Ectodermal cell (in vitro differentiated cells): ENCODE results near the gene TMEM135.

Experiments used
- H3K27ac ChIP-seq: 2 replicates; pipeline ENCODE4 v1.7.0; 2013; ENCODE audit warnings: mild to moderate bottlenecking, low read depth, low read length; ENCODE audit not compliant: insufficient read depth, poor library complexity, severe bottlenecking
- H3K27me3 ChIP-seq: 2 replicates; pipeline ENCODE4 v1.7.0; 2013; ENCODE audit warnings: mild to moderate bottlenecking, low read length; ENCODE audit not compliant: insufficient read depth, control insufficient read depth, poor library complexity, severe bottlenecking
- H3K36me3 ChIP-seq: one replicate; pipeline ENCODE4 v1.7.0; 2013; ENCODE audit warnings: low read length; ENCODE audit not compliant: control insufficient read depth, insufficient read depth
- H3K4me1 ChIP-seq: one replicate; pipeline ENCODE4 v1.7.0; 2013; ENCODE audit warnings: low read length; ENCODE audit not compliant: control insufficient read depth, insufficient read depth
- H3K4me3 ChIP-seq: 2 replicates; pipeline ENCODE4 v1.7.0; 2013; ENCODE audit warnings: low read depth, low read length, control low read depth; ENCODE audit not compliant: insufficient read depth
- H3K9me3 ChIP-seq: 2 replicates; pipeline ENCODE4 v1.7.0; 2013; ENCODE audit warnings: mild to moderate bottlenecking, low read length, moderate library complexity; ENCODE audit not compliant: control insufficient read depth
- WGBS, 2 experiments: methylation state at CpG; one replicate each; pipeline ENCODE4 v1.1.7; 2013; ENCODE audit warnings: missing lambda C conversion rate in 2 of 2; 5-methylcytosine and 5-hydroxymethylcytosine counted together

Gene TMEM135

GRCh38 chr11:87203907-87204602, 166.3 kb downstream of the TMEM135 start:
- no peak overlapping the region for H3K4me3 ChIP-seq
- H3K9me3 ChIP-seq: peaks cover 4% of the 10 kb centered on the region
- no peaks in the 10 kb centered on the region for H3K27me3 ChIP-seq
- H3K36me3 ChIP-seq: no peaks in the 10 kb centered on the region
- WGBS, 2 experiments: 82 to 86% methylated on average over 4 to 5 of the region's 5 CpGs
- H3K27ac ChIP-seq: no peak overlapping the region
- H3K4me1 ChIP-seq: no peaks in the 10 kb centered on the region

- whole genome bisulfite sequencing, 2 experiments: 96% methylated on average over 1 of the region's 1 CpG
- H3K36me3 ChIP-seq: no peaks in the 10 kb centered on the region
These were observed 175.2 kb downstream of the TMEM135 start for GRCh38 chr11:87212891-87213290.

GRCh38 chr11:87213444-87213843, 175.7 kb downstream of the TMEM135 start:
- no peak overlapping the region for H3K27ac ChIP-seq
- H3K4me3 ChIP-seq: no peak overlapping the region
- no peaks in the 10 kb centered on the region for H3K36me3 ChIP-seq
- H3K27me3 ChIP-seq: no peaks in the 10 kb centered on the region
- 96 to 100% methylated on average over 1 to 2 of the region's 2 CpGs for WGBS, 2 experiments
- H3K9me3 ChIP-seq: peaks cover 4% of the 10 kb centered on the region
- H3K4me1 ChIP-seq: no peaks in the 10 kb centered on the region

More at GRCh38 chr11:87212891-87213290, 175.2 kb downstream of the TMEM135 start:
- no peaks in the 10 kb centered on the region for H3K4me1 ChIP-seq
- no peak overlapping the region for H3K27ac ChIP-seq
- no peak overlapping the region for H3K4me3 ChIP-seq
- no peaks in the 10 kb centered on the region for H3K27me3 ChIP-seq
- H3K9me3 ChIP-seq: peaks cover 4% of the 10 kb centered on the region

- Histone ChIP-seq H3K27me3 (no peaks in the 10 kb centered on the region), H3K9me3 (no peaks in the 10 kb centered on the region), H3K36me3 (no peaks in the 10 kb centered on the region), H3K4me3 (no peak overlapping the region), H3K4me1 (no peaks in the 10 kb centered on the region), H3K27ac (no peak overlapping the region)
- WGBS, 2 experiments: 100% methylated on average over 1 of the region's 1 CpG
These were observed 177.5 kb downstream of the TMEM135 start for GRCh38 chr11:87215236-87215635.

GRCh38 chr11:87219266-87219665, 181.5 kb downstream of the TMEM135 start:
- no peak overlapping the region for H3K27ac ChIP-seq
- no peaks in the 10 kb centered on the region for H3K9me3 ChIP-seq
- WGBS, 2 experiments: 83 to 85% methylated on average over 3 to 4 of the region's 4 CpGs
- no peaks in the 10 kb centered on the region for H3K36me3 ChIP-seq
- no peaks in the 10 kb centered on the region for H3K4me1 ChIP-seq
- H3K4me3 ChIP-seq: no peak overlapping the region
- H3K27me3 ChIP-seq: no peaks in the 10 kb centered on the region

GRCh38 chr11:87223816-87224215, 186.1 kb downstream of the TMEM135 start:
- 96 to 100% methylated on average over 2 of the region's 2 CpGs for WGBS, 2 experiments
- H3K4me1 ChIP-seq: no peaks in the 10 kb centered on the region
- no peaks in the 10 kb centered on the region for H3K27me3 ChIP-seq
- no peaks in the 10 kb centered on the region for H3K36me3 ChIP-seq
- no peak overlapping the region for H3K27ac ChIP-seq
- no peak overlapping the region for H3K4me3 ChIP-seq
- H3K9me3 ChIP-seq: no peaks in the 10 kb centered on the region

- no peak overlapping the region for H3K4me3 ChIP-seq
- H3K9me3 ChIP-seq: no peaks in the 10 kb centered on the region
- H3K36me3 ChIP-seq: no peaks in the 10 kb centered on the region
- WGBS, 2 experiments: 100% methylated on average over 1 of the region's 1 CpG; no CpG with 5 or more reads in 1 of the 2 experiments
- no peaks in the 10 kb centered on the region for H3K4me1 ChIP-seq
- no peak overlapping the region for H3K27ac ChIP-seq
- H3K27me3 ChIP-seq: no peaks in the 10 kb centered on the region
These were observed 186.8 kb downstream of the TMEM135 start for GRCh38 chr11:87224486-87224885.

- 71 to 100% methylated on average over 1 of the region's 2 CpGs for WGBS, 2 experiments
- Histone ChIP-seq H3K4me3 (no peak overlapping the region), H3K4me1 (no peaks in the 10 kb centered on the region), H3K36me3 (no peaks in the 10 kb centered on the region), H3K27ac (no peak overlapping the region), H3K9me3 (no peaks in the 10 kb centered on the region), H3K27me3 (no peaks in the 10 kb centered on the region)
These were observed 191.1 kb downstream of the TMEM135 start for GRCh38 chr11:87228820-87229219.

GRCh38 chr11:87230995-87231394, 193.3 kb downstream of the TMEM135 start:
- Histone ChIP-seq H3K4me3 (no peak overlapping the region), H3K4me1 (no peaks in the 10 kb centered on the region), H3K9me3 (no peaks in the 10 kb centered on the region), H3K27ac (no peak overlapping the region), H3K27me3 (no peaks in the 10 kb centered on the region), H3K36me3 (no peaks in the 10 kb centered on the region)
- WGBS, 2 experiments: 90 to 94% methylated on average over 2 of the region's 2 CpGs

GRCh38 chr11:87232320-87232719, 194.6 kb downstream of the TMEM135 start:
- WGBS, 2 experiments: 78 to 86% methylated on average over 1 of the region's 1 CpG
- H3K4me1 ChIP-seq: no peaks in the 10 kb centered on the region
- H3K4me3 ChIP-seq: no peak overlapping the region

More at GRCh38 chr11:87232320-87232719, 194.6 kb downstream of the TMEM135 start:
- Histone ChIP-seq H3K27me3 (no peaks in the 10 kb centered on the region), H3K36me3 (no peaks in the 10 kb centered on the region), H3K27ac (no peak overlapping the region), H3K9me3 (no peaks in the 10 kb centered on the region)
